ENCODE measurements around the gene OMG. TPM values are rescaled to one million over a fixed set of nuclear protein-coding genes. Genes with fewer than 3 reads are reported as not detected.

Gene OMG
- total RNA-seq, 4 donors from 2014 or later = not detected

DNA sequence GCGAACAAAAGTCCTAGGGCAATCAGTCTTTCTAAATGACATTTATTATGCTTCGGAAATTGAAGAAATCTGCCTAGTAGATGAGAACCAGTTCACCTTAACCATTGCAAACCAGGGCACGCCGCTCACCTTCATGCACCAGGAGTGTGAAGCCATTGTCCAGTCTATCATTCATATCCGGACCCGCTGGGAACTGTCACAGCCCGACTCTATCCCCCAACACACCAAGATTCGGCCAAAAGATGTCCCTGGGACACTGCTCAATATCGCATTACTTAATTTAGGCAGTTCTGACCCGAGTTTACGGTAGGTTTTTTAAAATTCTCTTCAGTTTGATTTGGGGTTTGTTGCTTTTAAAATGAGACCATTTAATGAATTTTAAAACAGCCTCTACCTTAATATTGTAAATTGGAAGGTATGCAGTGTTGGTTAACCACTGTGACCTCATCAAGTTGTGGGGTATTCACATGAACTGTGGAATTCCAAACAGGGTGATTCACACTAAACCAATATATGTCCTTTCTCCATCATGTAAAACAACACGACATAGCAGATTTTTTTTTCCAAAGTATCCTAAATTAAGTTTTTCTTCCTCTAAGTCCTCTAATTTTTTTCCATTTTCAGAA is 30.6 kb upstream of the OMG start:
- no peak for DNase-seq (ENCODE audit: low spot score in 2 of 2)
- 93 to 96% methylated on average over 12 of the region's 12 CpGs for WGBS, 2 donors
- peaks cover 0 to 34% (median 0%) of the 10 kb centered on the region in 3 donors for H3K36me3 ChIP-seq
- no peaks in the 10 kb centered on the region for H3K4me1 ChIP-seq
- no peak overlapping the region for H3K4me3 ChIP-seq
- H3K27me3 ChIP-seq = no peaks in the 10 kb centered on the region
- TF ChIP-seq EP300 (IDR thresholded peaks at IDR 0.05) (no peak), POLR2A (IDR thresholded peaks at IDR 0.05) (no peak)
- TF ChIP-seq, protein P1, sequence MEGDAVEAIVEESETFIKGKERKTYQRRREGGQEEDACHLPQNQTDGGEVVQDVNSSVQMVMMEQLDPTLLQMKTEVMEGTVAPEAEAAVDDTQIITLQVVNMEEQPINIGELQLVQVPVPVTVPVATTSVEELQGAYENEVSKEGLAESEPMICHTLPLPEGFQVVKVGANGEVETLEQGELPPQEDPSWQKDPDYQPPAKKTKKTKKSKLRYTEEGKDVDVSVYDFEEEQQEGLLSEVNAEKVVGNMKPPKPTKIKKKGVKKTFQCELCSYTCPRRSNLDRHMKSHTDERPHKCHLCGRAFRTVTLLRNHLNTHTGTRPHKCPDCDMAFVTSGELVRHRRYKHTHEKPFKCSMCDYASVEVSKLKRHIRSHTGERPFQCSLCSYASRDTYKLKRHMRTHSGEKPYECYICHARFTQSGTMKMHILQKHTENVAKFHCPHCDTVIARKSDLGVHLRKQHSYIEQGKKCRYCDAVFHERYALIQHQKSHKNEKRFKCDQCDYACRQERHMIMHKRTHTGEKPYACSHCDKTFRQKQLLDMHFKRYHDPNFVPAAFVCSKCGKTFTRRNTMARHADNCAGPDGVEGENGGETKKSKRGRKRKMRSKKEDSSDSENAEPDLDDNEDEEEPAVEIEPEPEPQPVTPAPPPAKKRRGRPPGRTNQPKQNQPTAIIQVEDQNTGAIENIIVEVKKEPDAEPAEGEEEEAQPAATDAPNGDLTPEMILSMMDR (IDR thresholded peaks at IDR 0.05) = no peak
- H3K27ac ChIP-seq = no peak overlapping the region
- H3K9me3 ChIP-seq = no peaks in the 10 kb centered on the region

- Histone ChIP-seq H3K4me3 (no peak overlapping the region), H3K36me3 (peaks cover 0 to 27% (median 0%) of the 10 kb centered on the region in 3 donors), H3K27ac (no peak overlapping the region), H3K27me3 (no peaks in the 10 kb centered on the region), H3K9me3 (no peaks in the 10 kb centered on the region), H3K4me1 (no peaks in the 10 kb centered on the region)
- TF ChIP-seq, protein P1 (IDR thresholded peaks at IDR 0.05) = no peak
- no peak for DNase-seq (ENCODE audit: low spot score in 2 of 2)
These were observed 26.5 kb upstream of the OMG start for GRCh38 chr17:31323551-31323950.

GRCh38 chr17:31321966-31322365 is 24.9 kb upstream of the OMG start:
- H3K27ac ChIP-seq = peak overlapping the region in 2 of 4 donors; percentile 8 to 76
- no peak overlapping the region for H3K4me3 ChIP-seq
- no peak for TF ChIP-seq EP300 (IDR thresholded peaks at IDR 0.05)
- 90 to 92% methylated on average over 4 of the region's 4 CpGs for WGBS, 2 donors
- no peaks in the 10 kb centered on the region for H3K27me3 ChIP-seq
- no peak for DNase-seq (ENCODE audit: low spot score in 2 of 2)
- peaks cover 0 to 13% (median 0%) of the 10 kb centered on the region in 3 donors for H3K36me3 ChIP-seq
- H3K9me3 ChIP-seq = no peaks in the 10 kb centered on the region
- peaks cover 0 to 6% (median 0%) of the 10 kb centered on the region in 4 donors for H3K4me1 ChIP-seq

- 60 to 68% methylated on average over 3 of the region's 3 CpGs for WGBS, 2 donors
- Histone ChIP-seq H3K36me3 (peaks cover 0 to 8% (median 0%) of the 10 kb centered on the region in 3 donors), H3K27me3 (no peaks in the 10 kb centered on the region), H3K4me3 (peak within 1 kb of the TSS in 2 of 4 donors; percentile 24 to 28), H3K9me3 (no peaks in the 10 kb centered on the region), H3K4me1 (peaks cover 0 to 6% (median 2%) of the 10 kb centered on the region in 4 donors), H3K27ac (peak within 1 kb of the TSS in 3 of 4 donors; percentile 51 to 76 (median 62))
- no peak for DNase-seq (ENCODE audit: low spot score in 2 of 2)
- peak in 1 of 2 donors; percentile 43 for TF ChIP-seq EP300 (IDR thresholded peaks at IDR 0.05)
- TF ChIP-seq POLR2A (IDR thresholded peaks at IDR 0.05) = no peak
These were observed 24.4 kb upstream of the OMG start, which contains the start of gene EVI2A for GRCh38 chr17:31321481-31321880. Gene EVI2A (minus strand): TSS chr17:31321622. CDS start chr17:31319013, 2,609 bp downstream.

- H3K4me3 ChIP-seq = peak overlapping the region in 2 of 4 donors; percentile 24 to 28
- peak overlapping the region in 3 of 4 donors; percentile 51 to 76 (median 62) for H3K27ac ChIP-seq
- no peaks in the 10 kb centered on the region for H3K9me3 ChIP-seq
- no peak for DNase-seq (ENCODE audit: low spot score in 2 of 2)
- H3K36me3 ChIP-seq = peaks cover 0 to 1% (median 0%) of the 10 kb centered on the region in 3 donors
- H3K27me3 ChIP-seq = no peaks in the 10 kb centered on the region
- TF ChIP-seq EP300 (IDR thresholded peaks at IDR 0.05) (no peak), POLR2A (IDR thresholded peaks at IDR 0.05) (no peak)
- TF ChIP-seq, protein P1 (IDR thresholded peaks at IDR 0.05) = no peak
- peaks cover 0 to 7% (median 3%) of the 10 kb centered on the region in 4 donors for H3K4me1 ChIP-seq
- 11 to 26% methylated on average over 1 of the region's 1 CpG for WGBS, 2 donors
These were observed 23.8 kb upstream of the OMG start for GRCh38 chr17:31320791-31321190.

- no peak for TF ChIP-seq EP300 (IDR thresholded peaks at IDR 0.05)
- TF ChIP-seq, protein P1 (IDR thresholded peaks at IDR 0.05) = no peak
- no peak for TF ChIP-seq POLR2A (IDR thresholded peaks at IDR 0.05)
- no peaks in the 10 kb centered on the region for H3K27me3 ChIP-seq
- H3K4me1 ChIP-seq = peaks cover 0 to 7% (median 3%) of the 10 kb centered on the region in 4 donors
- 70 to 76% methylated on average over 2 of the region's 2 CpGs for WGBS, 2 donors
- no peak for DNase-seq (ENCODE audit: low spot score in 2 of 2)
- H3K36me3 ChIP-seq = no peaks in the 10 kb centered on the region
- H3K9me3 ChIP-seq = no peaks in the 10 kb centered on the region
- H3K4me3 ChIP-seq = peak overlapping the region in 2 of 4 donors; percentile 24 to 28
- peak overlapping the region in 2 of 4 donors; percentile 76 to 78 for H3K27ac ChIP-seq
These were observed 23.2 kb upstream of the OMG start for GRCh38 chr17:31320241-31320640.

Measured in tibial nerve (tissue), 4 donors.